ENCODE measurements around the gene HIBADH.
A peak's percentile ranks its signal among the peaks of the same experiment; 100 is the strongest.
"Not testable (repeated sequence)": the region's sequence is repeated elsewhere in the genome, so short reads cannot be mapped to it uniquely, and the experiment has no call there.

The HIBADH gene

DNA sequence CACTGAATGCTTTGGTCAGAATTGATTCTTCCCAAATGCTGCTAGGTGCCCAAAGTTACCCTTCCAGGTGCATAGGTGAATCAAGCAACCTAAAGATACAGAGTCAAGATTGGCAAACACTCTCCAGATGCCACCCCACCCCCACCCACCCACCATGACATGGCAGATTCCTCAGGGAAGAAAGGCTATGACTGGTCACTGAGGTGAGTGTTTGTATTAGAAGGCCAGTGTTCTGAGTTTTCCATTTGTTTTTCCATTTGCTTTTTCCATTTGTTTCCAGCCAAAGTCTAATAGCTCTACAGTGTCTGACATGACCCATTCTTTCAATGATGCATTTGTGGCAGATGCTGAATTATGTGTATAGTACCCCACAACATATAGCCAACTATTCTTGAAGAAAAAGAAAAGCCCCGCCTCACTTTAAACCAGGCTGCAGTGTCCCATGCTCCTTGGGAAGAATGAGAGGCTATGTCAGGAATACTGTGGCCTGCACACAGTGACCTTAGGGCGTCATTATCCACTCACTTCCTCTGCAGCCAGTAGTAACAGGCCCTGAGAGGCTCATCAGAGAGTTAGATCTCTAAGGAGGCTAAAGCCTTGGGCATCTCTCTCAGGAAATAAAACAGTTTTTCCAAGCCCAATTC lies 16.1 kb upstream of the HIBADH start:
- no peak for DNase-seq

- no peak for DNase-seq
These were observed 15.4 kb upstream of the HIBADH start for GRCh38 chr7:27677912-27678612.

DNA sequence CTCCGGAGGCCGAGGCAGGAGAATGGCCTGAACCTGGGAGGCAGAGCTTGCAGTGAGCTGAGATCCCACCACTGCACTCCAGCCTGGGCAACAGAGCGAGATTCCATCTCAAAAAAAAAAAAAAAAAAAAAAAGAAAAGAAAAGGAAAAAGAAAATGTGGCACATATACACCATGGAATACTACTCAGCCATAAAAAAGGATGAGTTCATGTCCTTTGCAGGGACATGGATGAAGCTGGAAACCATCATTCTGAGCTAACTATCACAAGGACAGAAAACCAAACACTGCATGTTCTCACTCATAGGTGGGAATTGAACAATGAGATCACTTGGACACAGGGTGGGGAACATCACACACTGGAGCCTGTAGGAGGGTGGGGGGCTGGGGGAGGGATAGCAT lies 11.4 kb upstream of the HIBADH start:
- DNase-seq, result not testable (repeated sequence)

DNA sequence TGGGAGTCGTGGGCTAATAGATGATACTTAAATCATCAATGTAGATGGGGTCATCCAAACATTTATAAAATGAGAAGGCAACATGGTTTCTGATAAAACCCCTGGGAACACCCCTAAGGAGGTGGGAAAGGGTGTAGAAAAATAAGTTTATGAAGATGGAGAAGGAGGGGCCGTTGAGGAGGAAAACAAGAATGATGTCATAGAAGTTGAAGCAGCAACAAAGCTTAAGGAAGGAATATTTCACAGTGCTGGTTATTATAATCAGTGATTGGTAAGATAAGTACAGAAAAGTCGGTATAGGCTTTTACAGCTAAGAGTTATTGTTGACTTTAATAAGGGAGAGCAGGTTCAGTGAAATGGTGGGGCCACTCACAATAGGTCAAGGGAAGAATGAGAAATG lies 9.0 kb upstream of the HIBADH start:
- DNase-seq, result no peak

DNA sequence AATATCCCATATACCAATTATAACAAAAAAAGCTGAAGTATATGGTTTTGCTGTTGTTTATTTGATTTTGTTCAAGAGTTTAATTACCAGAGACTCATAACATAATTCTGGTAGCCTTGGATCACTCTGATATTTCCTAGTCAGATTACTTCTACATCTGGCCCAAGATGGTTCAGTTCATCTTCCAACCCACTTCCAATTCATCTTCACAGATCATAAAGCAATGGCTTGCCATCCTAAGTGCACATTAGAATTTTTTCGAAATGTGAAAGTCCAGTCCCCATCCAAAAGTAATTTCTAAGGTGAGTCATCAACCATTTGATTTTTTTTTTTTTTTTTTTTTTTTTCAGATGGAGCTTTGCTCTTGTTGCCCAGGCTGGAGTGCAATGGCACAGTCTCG lies 8.0 kb upstream of the HIBADH start:
- no peak for DNase-seq

DNA sequence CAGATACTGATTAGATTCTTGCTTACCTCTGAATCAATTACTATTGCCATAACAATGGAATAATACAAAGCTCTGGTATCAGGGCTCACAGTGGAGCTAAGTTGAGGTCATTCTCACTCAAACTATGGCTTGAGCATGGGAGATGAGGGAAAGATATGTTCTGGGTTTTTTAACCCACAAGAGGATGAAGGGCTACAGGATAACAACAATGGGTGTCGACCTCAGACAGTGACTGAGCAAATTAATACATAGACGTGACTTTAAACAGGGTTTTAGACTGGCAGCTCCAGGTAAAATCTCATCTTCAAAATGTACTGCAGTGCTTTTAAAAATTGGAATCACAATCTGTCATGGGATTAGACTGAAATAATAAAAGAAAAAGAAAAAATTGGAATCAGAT lies 7.5 kb upstream of the HIBADH start:
- DNase-seq, result no peak

GRCh38 chr7:27665531-27665930 lies 2.8 kb upstream of the HIBADH start:
- DNase-seq, result no peak

DNA sequence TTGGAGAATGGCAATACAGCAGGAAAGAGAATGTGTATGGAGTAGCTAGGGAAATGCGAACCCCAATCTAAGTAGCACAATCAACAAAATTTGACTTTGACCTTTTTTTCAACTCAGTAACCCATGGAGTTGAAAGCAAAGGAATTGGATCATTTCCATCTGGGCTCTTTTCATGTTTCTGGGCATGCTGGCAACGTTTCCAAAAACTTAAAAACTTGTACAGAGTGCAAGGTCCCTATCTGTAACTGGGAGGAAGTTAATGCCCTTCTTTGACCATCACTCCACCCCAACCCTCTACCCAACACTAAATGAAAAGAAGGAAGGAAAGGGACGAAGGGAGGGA lies 1.3 kb upstream of the HIBADH start:
- no peak for DNase-seq

- DNase-seq, result peak; percentile 43 to 70
These were observed 733 bp downstream of the HIBADH start for GRCh38 chr7:27661811-27662489.

GRCh38 chr7:27656724-27657123 lies 6.0 kb downstream of the HIBADH start:
- DNase-seq, result no peak

GRCh38 chr7:27655184-27655583 lies 7.5 kb downstream of the HIBADH start:
- no peak for DNase-seq

- no peak for DNase-seq
These were observed 10.2 kb downstream of the HIBADH start for GRCh38 chr7:27652518-27652917.

DNA sequence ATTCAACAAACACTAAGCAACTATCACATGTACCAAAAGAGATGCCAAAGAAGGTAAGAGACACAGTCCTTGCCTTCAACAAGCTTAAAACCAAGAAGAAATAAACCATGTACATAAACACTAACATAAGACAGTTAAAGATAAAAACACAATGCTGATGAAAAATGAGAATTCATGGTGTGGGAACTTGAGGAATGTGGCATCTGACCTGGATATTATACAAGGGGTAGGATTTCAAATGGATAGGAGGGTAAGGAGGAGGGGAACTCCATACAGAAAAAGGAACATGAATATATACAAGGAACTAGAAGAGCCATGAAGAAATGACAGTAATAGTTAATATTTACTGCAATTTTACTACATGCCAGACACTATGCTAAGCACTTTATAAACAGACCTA lies 11.0 kb downstream of the HIBADH start:
- DNase-seq, result no peak

- DNase-seq, result no peak
These were observed 12.4 kb downstream of the HIBADH start for GRCh38 chr7:27650283-27650682.

DNA sequence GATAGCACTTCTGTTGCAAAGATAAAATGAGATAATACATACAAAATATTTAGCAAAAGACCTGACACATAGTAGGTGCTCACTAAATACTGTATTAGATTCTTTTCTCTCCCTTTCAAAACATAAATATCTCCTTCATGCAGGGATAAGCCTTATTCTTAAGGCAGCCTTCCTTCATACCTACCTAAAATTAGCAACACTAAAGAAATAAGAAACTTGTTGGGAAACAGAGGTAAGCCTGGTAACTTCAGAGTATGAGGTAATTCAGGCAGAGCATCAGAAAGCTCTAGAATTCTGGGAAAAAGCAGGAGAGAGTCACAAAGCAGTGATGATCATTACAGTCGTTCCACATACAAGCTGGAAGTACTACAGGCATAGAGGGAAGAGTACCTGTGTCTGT lies 15.2 kb downstream of the HIBADH start:
- DNase-seq, result no peak

DNA sequence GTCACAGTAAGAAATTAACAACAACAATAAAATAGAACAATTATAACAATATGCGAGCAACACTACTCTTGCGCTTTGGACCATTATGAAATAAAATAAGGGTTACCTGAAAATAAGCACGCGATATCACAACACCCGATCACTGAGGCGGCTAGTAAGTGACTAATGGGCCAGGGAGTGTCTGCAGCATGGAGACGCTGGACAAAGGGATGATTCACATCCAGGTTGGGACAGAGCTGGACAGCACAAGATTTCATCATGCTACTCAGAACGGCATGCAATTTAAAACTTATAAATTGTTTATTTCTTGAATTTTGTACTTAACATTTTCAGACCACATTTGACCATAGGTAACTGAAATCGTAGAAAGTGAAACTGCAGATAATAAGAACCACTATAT lies 15.6 kb downstream of the HIBADH start:
- DNase-seq, result no peak

GRCh38 chr7:27642271-27642670 lies 20.4 kb downstream of the HIBADH start:
- no peak for DNase-seq

DNA sequence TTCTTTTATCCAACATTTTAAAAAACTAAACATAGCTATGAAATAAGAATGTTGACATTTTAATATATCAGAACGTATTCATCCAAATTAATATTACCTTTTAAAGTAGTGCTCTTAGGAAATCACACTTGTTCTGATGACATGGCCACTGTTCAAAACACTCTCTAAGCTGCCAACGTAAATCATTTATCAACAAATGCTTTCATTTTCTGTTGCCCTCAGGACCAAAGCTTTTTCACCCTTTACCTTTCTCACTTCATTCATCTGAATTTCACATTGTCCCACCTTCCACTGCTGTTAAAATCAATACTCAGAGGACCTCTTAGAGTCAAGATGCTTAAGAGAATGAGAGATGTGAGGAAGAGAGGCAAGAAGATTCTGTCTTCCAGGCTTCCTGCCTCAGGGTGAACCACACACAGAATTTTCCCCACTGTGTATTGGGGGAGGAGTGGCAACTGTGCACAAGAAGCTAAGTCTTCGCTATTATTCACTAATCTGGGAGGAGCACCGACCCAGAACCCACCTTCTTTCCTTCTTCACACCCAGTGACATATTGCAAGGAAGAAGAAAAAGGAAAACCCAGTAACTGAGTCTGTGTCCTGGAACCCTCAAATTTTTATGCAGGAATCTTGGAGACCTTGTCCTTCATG lies 21.0 kb downstream of the HIBADH start:
- no peak for DNase-seq

DNA sequence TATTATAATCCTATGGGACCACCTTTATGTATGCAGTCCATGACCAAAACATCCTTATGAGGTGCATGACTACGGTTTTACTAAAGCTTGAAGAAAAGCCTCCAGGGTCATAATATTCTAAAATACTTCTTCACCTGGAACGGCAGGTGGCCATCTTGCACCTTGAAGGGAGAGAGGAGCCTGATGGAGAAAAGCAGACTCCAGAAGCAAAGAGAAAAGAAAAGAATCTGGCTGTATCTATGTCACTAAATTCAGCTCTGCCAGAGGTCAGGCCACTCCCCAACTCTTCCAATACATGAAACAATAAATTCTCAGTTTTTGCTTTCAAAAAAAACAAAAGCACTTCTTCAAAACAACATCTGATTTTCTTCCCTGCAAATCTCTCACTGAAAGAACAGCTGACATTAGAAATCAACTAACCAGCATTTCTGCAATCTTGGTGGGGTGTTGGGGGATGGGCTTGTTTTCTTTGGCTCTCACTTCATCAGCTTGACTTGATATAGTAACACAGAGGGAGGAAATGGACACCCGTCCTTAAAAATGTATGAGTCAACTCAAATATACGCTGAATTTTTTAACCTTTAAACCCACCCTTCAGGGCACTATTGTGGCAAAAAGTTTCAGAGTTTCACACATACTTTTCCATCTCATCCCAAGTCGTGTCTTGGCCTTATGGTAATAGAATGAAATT lies 21.7 kb downstream of the HIBADH start:
- no peak for DNase-seq

- DNase-seq, result no peak
These were observed 22.8 kb downstream of the HIBADH start for GRCh38 chr7:27639851-27640250.

DNA sequence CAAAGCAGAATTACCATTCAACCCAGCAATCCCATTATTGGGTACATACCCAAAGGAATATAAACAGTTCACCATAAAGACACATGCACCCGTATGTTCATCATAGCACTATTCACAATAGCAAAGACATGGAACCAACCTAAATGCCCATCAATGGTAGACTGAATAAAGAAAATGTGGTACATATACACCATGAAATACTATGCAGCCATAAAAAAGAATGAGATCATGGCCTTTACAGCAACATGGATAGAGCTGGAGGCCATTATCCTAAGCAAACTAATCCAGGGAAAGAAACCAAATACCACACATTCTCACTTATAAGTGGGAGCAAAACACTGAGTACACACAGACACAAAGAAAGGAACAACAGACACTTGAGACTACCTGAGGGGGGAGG lies 23.6 kb downstream of the HIBADH start:
- not testable (repeated sequence) for DNase-seq

DNA sequence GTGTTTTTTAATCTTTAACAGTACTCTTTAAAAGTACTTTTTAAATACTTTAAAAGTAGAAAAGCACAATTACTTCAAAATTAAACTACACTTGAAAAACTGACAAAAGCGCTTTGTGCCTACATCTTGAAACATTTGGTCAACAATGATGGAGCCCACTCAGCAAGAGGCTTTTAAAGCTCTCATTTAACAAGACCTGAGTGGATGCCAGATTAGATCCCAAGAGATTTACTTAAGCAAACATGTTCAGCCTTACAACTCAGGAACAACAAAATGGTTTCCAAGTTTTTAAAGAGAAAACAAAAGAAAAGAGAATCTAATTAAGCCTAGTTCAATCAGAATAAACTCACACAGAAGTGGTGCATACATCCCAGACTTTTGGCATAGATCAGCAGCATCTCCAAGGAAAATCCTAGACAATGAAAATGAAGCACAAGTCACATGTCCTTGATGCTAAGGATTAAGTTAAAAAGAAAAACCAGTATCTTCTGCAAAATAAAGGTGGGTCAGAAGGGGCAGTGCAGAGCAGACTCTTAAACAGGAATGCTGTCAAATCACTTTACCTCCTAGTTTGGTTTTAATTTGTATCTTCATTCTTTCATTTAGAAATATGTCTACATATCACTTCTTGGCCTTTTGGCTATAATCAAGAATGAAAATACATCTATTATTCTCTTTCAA lies 26.2 kb downstream of the HIBADH start:
- DNase-seq, result no peak

DNA sequence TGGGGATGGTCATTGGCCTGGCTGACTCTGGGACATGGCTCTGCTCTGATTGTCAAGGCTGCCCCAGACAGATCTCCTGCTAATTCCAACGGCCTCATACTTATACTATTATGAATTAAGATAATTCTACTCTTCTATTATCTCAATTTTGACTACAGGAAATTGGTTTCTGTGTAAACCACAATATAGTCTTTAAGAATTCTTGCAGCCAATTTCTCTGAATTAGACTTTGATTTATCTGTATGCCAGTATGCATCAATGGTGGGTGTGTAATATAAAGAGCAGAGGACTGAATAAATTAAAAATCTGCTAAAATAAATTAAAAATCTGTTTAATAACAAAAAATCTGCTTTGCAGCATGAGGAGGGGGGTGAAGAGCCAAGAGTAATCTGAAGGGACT lies 27.0 kb downstream of the HIBADH start:
- no peak for DNase-seq
